ENCODE results near the gene ZNF853.
"Not testable (repeated sequence)": the region's sequence is repeated elsewhere in the genome, so short reads cannot be mapped to it uniquely, and the experiment has no call there.

Gene ZNF853

GRCh38 chr7:6652446-6653011, 37.1 kb downstream of the ZNF853 start:
- peak; percentile 18 for DNase-seq (ENCODE audit: low spot score)

- DNase-seq (ENCODE audit: low spot score), result peak; percentile 18
Measured at GRCh38 chr7:6653071-6654003, 37.9 kb downstream of the ZNF853 start.

GRCh38 chr7:6654113-6654841, 38.9 kb downstream of the ZNF853 start:
- DNase-seq (ENCODE audit: low spot score), result no peak

GRCh38 chr7:6654842-6655610, 39.6 kb downstream of the ZNF853 start:
- DNase-seq (ENCODE audit: low spot score), result no peak

- DNase-seq (ENCODE audit: low spot score), result no peak
Measured at GRCh38 chr7:6655636-6656385, 40.4 kb downstream of the ZNF853 start.

- DNase-seq (ENCODE audit: low spot score), result no peak
Measured at GRCh38 chr7:6656413-6656812, 41.0 kb downstream of the ZNF853 start.

GRCh38 chr7:6658618-6659345, 43.4 kb downstream of the ZNF853 start:
- peak; percentile 23 for DNase-seq (ENCODE audit: low spot score)

- DNase-seq (ENCODE audit: low spot score), result not testable (repeated sequence)
Measured at GRCh38 chr7:6670851-6671250, 55.4 kb downstream of the ZNF853 start.

All from AG08396 (cell line).